ENCODE data around the gene BCKDHA.
"Not testable (repeated sequence)": the region's sequence is repeated elsewhere in the genome, so short reads cannot be mapped to it uniquely, and the experiment has no call there.

BCKDHA gene

GRCh38 chr19:41427647-41428480, 30.2 kb downstream of the BCKDHA start:
- DNase-seq = no peak

- DNase-seq = no peak
Observed at GRCh38 chr19:41428481-41428859, 30.9 kb downstream of the BCKDHA start.

- DNase-seq = no peak
Observed at GRCh38 chr19:41430922-41431321, 33.3 kb downstream of the BCKDHA start.

- DNase-seq = no peak
Observed at GRCh38 chr19:41431426-41432386, 34.1 kb downstream of the BCKDHA start.

GRCh38 chr19:41433171-41433570, 35.6 kb downstream of the BCKDHA start:
- DNase-seq = no peak

GRCh38 chr19:41434450-41434849, 36.8 kb downstream of the BCKDHA start:
- DNase-seq = no peak

- DNase-seq = not testable (repeated sequence)
Observed at GRCh38 chr19:41435376-41435775, 37.8 kb downstream of the BCKDHA start.

- DNase-seq = no peak
Observed at GRCh38 chr19:41435936-41436673, 38.5 kb downstream of the BCKDHA start.

- no peak for DNase-seq
Observed at GRCh38 chr19:41436674-41436951, 39.0 kb downstream of the BCKDHA start.

- no peak for DNase-seq
Observed at GRCh38 chr19:41437944-41438574, 40.4 kb downstream of the BCKDHA start.

- no peak for DNase-seq
Observed at GRCh38 chr19:41439441-41440222, 42.0 kb downstream of the BCKDHA start, which contains the start of gene DMAC2. DMAC2 (minus strand) TSS chr19:41439912; CDS start chr19:41439899, 13 bp downstream.

- no peak for DNase-seq
Observed at GRCh38 chr19:41441321-41441945, 43.8 kb downstream of the BCKDHA start.

- DNase-seq = no peak
Observed at GRCh38 chr19:41442473-41443355, 45.1 kb downstream of the BCKDHA start, which contains the start of gene ERICH4. ERICH4 (plus strand) TSS chr19:41443156; CDS start chr19:41443170, 14 bp downstream.

- DNase-seq = no peak
Observed at GRCh38 chr19:41443813-41444455, 46.3 kb downstream of the BCKDHA start.

GRCh38 chr19:41445575-41445974, 48.0 kb downstream of the BCKDHA start:
- DNase-seq = no peak

- no peak for DNase-seq
Observed at GRCh38 chr19:41447732-41448332, 50.2 kb downstream of the BCKDHA start.

- DNase-seq = no peak
Observed at GRCh38 chr19:41449079-41449864, 51.7 kb downstream of the BCKDHA start.

- DNase-seq = no peak
Observed at GRCh38 chr19:41449865-41450178, 52.2 kb downstream of the BCKDHA start.
